HEK293 (cell line): Measurements from ENCODE around the gene SLC5A1.

Experiments used
- GFI1B ChIP-seq: fragments of 450-650 bp; formaldehyde crosslinking; IDR thresholded peaks from 2 replicates; pipeline ENCODE4 v1.5.1; 2016; ENCODE audit warnings: missing biosample characterization, missing genetic modification characterization
- IKZF3 ChIP-seq: fragments of 450-650 bp; IDR thresholded peaks from 2 replicates; pipeline ENCODE4 v1.5.0; 2018; ENCODE audit warnings: missing biosample characterization, mild to moderate bottlenecking, missing genetic modification characterization, moderate library complexity
- MZF1 ChIP-seq: fragments of 450-650 bp; formaldehyde crosslinking; IDR thresholded peaks from 2 replicates; pipeline ENCODE4 v1.5.1; 2017; ENCODE audit warnings: missing biosample characterization, missing genetic modification characterization, borderline replicate concordance
- SP7 ChIP-seq: fragments of 450-650 bp; formaldehyde crosslinking; IDR thresholded peaks from 2 replicates; pipeline ENCODE4 v1.5.1; 2016; ENCODE audit warnings: missing biosample characterization, missing genetic modification characterization
- TCF7L2 ChIP-seq: IDR thresholded peaks from 2 replicates; pipeline ENCODE4 v1.6.1; 2011; ENCODE audit warnings: low read depth, mild to moderate bottlenecking, inconsistent platforms, low read length, moderate library complexity, borderline replicate concordance
- YY2 ChIP-seq: fragments of 450-650 bp; formaldehyde crosslinking; IDR thresholded peaks from 2 replicates; pipeline ENCODE4 v1.5.1; 2016; ENCODE audit warnings: missing biosample characterization, missing genetic modification characterization
- ZBTB48 ChIP-seq: fragments of 450-650 bp; formaldehyde crosslinking; IDR thresholded peaks from 2 replicates; pipeline ENCODE4 v1.5.1; 2016; ENCODE audit warnings: missing biosample characterization, missing genetic modification characterization
- ZFP37 ChIP-seq: fragments of 450-650 bp; formaldehyde crosslinking; IDR thresholded peaks from 2 replicates; pipeline ENCODE4 v1.5.1; 2016; ENCODE audit warnings: missing biosample characterization, missing genetic modification characterization
- ZNF157 ChIP-seq: fragments of 450-650 bp; formaldehyde crosslinking; IDR thresholded peaks from 2 replicates; pipeline ENCODE4 v1.5.1; 2016; ENCODE audit warnings: missing biosample characterization, missing genetic modification characterization
- ZNF169 ChIP-seq: fragments of 450-650 bp; formaldehyde crosslinking; IDR thresholded peaks from 2 replicates; pipeline ENCODE4 v1.5.1; 2016; ENCODE audit warnings: missing biosample characterization, missing genetic modification characterization
- ZNF184 ChIP-seq: fragments of 450-650 bp; IDR thresholded peaks from 2 replicates; pipeline ENCODE4 v1.5.1; 2018; ENCODE audit warnings: missing biosample characterization, mild to moderate bottlenecking, missing genetic modification characterization
- ZNF19 ChIP-seq: fragments of 450-650 bp; formaldehyde crosslinking; IDR thresholded peaks from 2 replicates; pipeline ENCODE4; 2016; ENCODE audit warnings: missing biosample characterization, missing genetic modification characterization, low read depth
- ZNF2 ChIP-seq: fragments of 450-650 bp; formaldehyde crosslinking; IDR thresholded peaks from 2 replicates; pipeline ENCODE4 v1.5.1; 2016; ENCODE audit warnings: missing biosample characterization, missing genetic modification characterization
- ZNF292 ChIP-seq: fragments of 450-650 bp; formaldehyde crosslinking; IDR thresholded peaks from 2 replicates; pipeline ENCODE4 v1.5.1; 2016; ENCODE audit warnings: low read depth, missing biosample characterization, missing genetic modification characterization, borderline replicate concordance
- ZNF391 ChIP-seq: fragments of 450-650 bp; formaldehyde crosslinking; IDR thresholded peaks from 2 replicates; pipeline ENCODE4 v1.5.1; 2016; ENCODE audit warnings: low read depth, missing biosample characterization, missing genetic modification characterization, borderline replicate concordance
- ZNF544 ChIP-seq: fragments of 450-650 bp; formaldehyde crosslinking; IDR thresholded peaks from 2 replicates; pipeline ENCODE4 v1.5.0; 2017; ENCODE audit warnings: missing biosample characterization, missing genetic modification characterization
- ZNF585B ChIP-seq: fragments of 450-650 bp; formaldehyde crosslinking; IDR thresholded peaks from 2 replicates; pipeline ENCODE4 v1.5.1; 2016; ENCODE audit warnings: missing biosample characterization, missing genetic modification characterization
- ZNF624 ChIP-seq: fragments of 450-650 bp; formaldehyde crosslinking; IDR thresholded peaks from 2 replicates; pipeline ENCODE4 v1.5.1; 2017; ENCODE audit warnings: missing biosample characterization, missing genetic modification characterization
- ZNF677 ChIP-seq: fragments of 450-650 bp; IDR thresholded peaks from 2 replicates; pipeline ENCODE4 v1.5.0; 2018; ENCODE audit warnings: missing biosample characterization, mild to moderate bottlenecking, missing genetic modification characterization, moderate library complexity
- ZNF747 ChIP-seq: fragments of 450-650 bp; formaldehyde crosslinking; IDR thresholded peaks from 2 replicates; pipeline ENCODE4 v1.5.1; 2016; ENCODE audit warnings: missing biosample characterization, missing genetic modification characterization
- TF ChIP-seq, protein P1 (sequence below): fragments of 450-650 bp; IDR thresholded peaks from 2 replicates; pipeline ENCODE4 v1.5.1; 2018; ENCODE audit warnings: missing biosample characterization, missing genetic modification characterization
- TF ChIP-seq, protein P2 (sequence below): fragments of 450-650 bp; formaldehyde crosslinking; IDR thresholded peaks from 2 replicates; pipeline ENCODE4 v1.5.1; 2016; ENCODE audit warnings: missing biosample characterization, missing genetic modification characterization
- TF ChIP-seq, protein P3 (sequence below): fragments of 450-650 bp; formaldehyde crosslinking; IDR thresholded peaks from 2 replicates; pipeline ENCODE4 v1.5.1; 2017; ENCODE audit warnings: missing biosample characterization, mild to moderate bottlenecking, missing genetic modification characterization, moderate library complexity
- TF ChIP-seq, protein P4 (sequence below): fragments of 450-650 bp; formaldehyde crosslinking; IDR thresholded peaks from 2 replicates; pipeline ENCODE4 v1.5.1; 2016; ENCODE audit warnings: missing biosample characterization, missing genetic modification characterization, borderline replicate concordance
- TF ChIP-seq, protein P5 (sequence below): fragments of 450-650 bp; formaldehyde crosslinking; IDR thresholded peaks from 2 replicates; pipeline ENCODE4 v1.5.1; 2016; ENCODE audit warnings: missing biosample characterization, missing genetic modification characterization
- TF ChIP-seq, protein P6 (sequence below): fragments of 450-650 bp; formaldehyde crosslinking; IDR thresholded peaks from 2 replicates; pipeline ENCODE4 v1.5.1; 2016; ENCODE audit warnings: missing biosample characterization, missing genetic modification characterization
- TF ChIP-seq, protein P7 (sequence below): fragments of 450-650 bp; formaldehyde crosslinking; IDR thresholded peaks from 2 replicates; pipeline ENCODE4 v1.5.1; 2016; ENCODE audit warnings: missing biosample characterization, missing genetic modification characterization

The SLC5A1 gene

DNA sequence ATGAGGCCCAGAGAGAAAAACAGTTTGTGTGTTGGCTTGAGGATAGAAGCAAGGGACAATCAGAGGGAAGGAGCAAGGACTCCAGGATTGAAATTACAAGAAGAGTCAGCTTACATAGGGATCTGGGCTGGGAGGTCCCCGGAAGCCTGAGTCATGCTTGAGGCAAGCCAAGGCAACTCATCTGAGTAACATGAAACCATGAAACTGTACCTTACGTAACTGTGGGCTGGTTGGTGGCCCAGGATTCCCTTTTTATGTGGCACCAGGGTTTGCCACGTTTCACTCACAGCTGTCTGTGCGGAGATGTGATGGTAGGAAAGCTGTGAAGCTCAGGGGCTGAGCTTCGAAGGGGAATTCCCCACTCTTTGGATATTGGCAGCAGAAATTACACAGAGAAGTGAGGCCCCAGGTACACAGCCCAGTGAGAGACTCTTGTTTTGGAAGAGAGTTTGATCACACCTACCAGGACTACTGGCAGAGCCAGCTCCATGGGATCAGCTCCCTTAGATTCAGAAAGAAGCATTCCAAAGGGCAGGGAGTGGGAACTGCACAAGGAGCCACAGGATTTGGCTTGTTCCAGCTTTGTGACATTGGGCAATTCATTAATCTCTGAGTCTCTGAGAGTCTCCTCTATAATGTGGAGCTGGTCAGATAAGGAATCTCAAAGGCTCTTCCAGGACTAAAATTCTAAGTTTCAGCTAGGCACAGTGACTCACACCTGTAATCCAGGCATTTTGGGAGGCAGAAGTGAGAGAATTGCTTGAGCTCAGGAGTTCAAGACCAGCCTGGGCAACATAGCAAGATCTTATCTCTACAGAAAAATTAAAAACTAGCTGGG is 7.8 kb downstream of the SLC5A1 start (continued):
- no peak for TF ChIP-seq ZNF19 (tag by site-specific recombination)
- peak; percentile 97 for TF ChIP-seq ZBTB48 (tag by site-specific recombination)
- TF ChIP-seq, protein P1, sequence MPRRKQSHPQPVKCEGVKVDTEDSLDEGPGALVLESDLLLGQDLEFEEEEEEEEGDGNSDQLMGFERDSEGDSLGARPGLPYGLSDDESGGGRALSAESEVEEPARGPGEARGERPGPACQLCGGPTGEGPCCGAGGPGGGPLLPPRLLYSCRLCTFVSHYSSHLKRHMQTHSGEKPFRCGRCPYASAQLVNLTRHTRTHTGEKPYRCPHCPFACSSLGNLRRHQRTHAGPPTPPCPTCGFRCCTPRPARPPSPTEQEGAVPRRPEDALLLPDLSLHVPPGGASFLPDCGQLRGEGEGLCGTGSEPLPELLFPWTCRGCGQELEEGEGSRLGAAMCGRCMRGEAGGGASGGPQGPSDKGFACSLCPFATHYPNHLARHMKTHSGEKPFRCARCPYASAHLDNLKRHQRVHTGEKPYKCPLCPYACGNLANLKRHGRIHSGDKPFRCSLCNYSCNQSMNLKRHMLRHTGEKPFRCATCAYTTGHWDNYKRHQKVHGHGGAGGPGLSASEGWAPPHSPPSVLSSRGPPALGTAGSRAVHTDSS (tag by site-specific recombination), result no peak
- TF ChIP-seq TCF7L2, result no peak
- TF ChIP-seq, protein P2, sequence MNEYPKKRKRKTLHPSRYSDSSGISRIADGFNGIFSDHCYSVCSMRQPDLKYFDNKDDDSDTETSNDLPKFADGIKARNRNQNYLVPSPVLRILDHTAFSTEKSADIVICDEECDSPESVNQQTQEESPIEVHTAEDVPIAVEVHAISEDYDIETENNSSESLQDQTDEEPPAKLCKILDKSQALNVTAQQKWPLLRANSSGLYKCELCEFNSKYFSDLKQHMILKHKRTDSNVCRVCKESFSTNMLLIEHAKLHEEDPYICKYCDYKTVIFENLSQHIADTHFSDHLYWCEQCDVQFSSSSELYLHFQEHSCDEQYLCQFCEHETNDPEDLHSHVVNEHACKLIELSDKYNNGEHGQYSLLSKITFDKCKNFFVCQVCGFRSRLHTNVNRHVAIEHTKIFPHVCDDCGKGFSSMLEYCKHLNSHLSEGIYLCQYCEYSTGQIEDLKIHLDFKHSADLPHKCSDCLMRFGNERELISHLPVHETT (tag by site-specific recombination), result peak; percentile 79
- TF ChIP-seq ZNF292 (tag by site-specific recombination), result no peak
- TF ChIP-seq YY2 (tag by site-specific recombination), result no peak
- TF ChIP-seq ZNF157 (tag by site-specific recombination), result no peak
- TF ChIP-seq ZNF169 (tag by site-specific recombination), result no peak
- TF ChIP-seq, protein P3, sequence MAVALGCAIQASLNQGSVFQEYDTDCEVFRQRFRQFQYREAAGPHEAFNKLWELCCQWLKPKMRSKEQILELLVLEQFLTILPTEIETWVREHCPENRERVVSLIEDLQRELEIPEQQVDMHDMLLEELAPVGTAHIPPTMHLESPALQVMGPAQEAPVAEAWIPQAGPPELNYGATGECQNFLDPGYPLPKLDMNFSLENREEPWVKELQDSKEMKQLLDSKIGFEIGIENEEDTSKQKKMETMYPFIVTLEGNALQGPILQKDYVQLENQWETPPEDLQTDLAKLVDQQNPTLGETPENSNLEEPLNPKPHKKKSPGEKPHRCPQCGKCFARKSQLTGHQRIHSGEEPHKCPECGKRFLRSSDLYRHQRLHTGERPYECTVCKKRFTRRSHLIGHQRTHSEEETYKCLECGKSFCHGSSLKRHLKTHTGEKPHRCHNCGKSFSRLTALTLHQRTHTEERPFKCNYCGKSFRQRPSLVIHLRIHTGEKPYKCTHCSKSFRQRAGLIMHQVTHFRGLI (tag by site-specific recombination), result 0 out of 2 replicates have a peak, but pooled peaks have one; percentile 24
- peak; percentile 91 for TF ChIP-seq MZF1
- TF ChIP-seq, protein P4, sequence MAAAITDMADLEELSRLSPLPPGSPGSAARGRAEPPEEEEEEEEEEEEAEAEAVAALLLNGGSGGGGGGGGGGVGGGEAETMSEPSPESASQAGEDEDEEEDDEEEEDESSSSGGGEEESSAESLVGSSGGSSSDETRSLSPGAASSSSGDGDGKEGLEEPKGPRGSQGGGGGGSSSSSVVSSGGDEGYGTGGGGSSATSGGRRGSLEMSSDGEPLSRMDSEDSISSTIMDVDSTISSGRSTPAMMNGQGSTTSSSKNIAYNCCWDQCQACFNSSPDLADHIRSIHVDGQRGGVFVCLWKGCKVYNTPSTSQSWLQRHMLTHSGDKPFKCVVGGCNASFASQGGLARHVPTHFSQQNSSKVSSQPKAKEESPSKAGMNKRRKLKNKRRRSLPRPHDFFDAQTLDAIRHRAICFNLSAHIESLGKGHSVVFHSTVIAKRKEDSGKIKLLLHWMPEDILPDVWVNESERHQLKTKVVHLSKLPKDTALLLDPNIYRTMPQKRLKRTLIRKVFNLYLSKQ (tag by site-specific recombination), result no peak
- TF ChIP-seq ZNF391 (tag by site-specific recombination), result no peak
- peak; percentile 55; the same call in 1 of the 2 replicates for TF ChIP-seq IKZF3 (tag by site-specific recombination)
- peak; percentile 70 for TF ChIP-seq ZNF184 (tag by site-specific recombination)
- TF ChIP-seq, protein P5, sequence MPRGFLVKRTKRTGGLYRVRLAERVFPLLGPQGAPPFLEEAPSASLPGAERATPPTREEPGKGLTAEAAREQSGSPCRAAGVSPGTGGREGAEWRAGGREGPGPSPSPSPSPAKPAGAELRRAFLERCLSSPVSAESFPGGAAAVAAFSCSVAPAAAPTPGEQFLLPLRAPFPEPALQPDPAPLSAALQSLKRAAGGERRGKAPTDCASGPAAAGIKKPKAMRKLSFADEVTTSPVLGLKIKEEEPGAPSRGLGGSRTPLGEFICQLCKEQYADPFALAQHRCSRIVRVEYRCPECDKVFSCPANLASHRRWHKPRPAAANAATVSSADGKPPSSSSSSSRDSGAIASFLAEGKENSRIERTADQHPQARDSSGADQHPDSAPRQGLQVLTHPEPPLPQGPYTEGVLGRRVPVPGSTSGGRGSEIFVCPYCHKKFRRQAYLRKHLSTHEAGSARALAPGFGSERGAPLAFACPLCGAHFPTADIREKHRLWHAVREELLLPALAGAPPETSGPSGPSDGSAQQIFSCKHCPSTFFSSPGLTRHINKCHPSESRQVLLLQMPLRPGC, result peak; percentile 61; the same call in 1 of the 2 replicates
- no peak for TF ChIP-seq ZNF544 (tag by site-specific recombination)
- TF ChIP-seq SP7 (tag by site-specific recombination), result peak; percentile 77
- TF ChIP-seq ZNF2 (tag by site-specific recombination), result 0 out of 2 replicates have a peak, but pooled peaks have one; percentile 35
- no peak for TF ChIP-seq ZNF585B (tag by site-specific recombination)
- no peak for TF ChIP-seq ZNF624 (tag by site-specific recombination)
- TF ChIP-seq, protein P6, sequence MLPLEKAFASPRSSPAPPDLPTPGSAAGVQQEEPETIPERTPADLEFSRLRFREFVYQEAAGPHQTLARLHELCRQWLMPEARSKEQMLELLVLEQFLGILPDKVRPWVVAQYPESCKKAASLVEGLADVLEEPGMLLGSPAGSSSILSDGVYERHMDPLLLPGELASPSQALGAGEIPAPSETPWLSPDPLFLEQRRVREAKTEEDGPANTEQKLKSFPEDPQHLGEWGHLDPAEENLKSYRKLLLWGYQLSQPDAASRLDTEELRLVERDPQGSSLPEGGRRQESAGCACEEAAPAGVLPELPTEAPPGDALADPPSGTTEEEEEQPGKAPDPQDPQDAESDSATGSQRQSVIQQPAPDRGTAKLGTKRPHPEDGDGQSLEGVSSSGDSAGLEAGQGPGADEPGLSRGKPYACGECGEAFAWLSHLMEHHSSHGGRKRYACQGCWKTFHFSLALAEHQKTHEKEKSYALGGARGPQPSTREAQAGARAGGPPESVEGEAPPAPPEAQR (tag by site-specific recombination), result no peak
- TF ChIP-seq ZNF677, result no peak
- no peak for TF ChIP-seq GFI1B (tag by site-specific recombination)
- no peak for TF ChIP-seq ZFP37
- TF ChIP-seq, protein P7, sequence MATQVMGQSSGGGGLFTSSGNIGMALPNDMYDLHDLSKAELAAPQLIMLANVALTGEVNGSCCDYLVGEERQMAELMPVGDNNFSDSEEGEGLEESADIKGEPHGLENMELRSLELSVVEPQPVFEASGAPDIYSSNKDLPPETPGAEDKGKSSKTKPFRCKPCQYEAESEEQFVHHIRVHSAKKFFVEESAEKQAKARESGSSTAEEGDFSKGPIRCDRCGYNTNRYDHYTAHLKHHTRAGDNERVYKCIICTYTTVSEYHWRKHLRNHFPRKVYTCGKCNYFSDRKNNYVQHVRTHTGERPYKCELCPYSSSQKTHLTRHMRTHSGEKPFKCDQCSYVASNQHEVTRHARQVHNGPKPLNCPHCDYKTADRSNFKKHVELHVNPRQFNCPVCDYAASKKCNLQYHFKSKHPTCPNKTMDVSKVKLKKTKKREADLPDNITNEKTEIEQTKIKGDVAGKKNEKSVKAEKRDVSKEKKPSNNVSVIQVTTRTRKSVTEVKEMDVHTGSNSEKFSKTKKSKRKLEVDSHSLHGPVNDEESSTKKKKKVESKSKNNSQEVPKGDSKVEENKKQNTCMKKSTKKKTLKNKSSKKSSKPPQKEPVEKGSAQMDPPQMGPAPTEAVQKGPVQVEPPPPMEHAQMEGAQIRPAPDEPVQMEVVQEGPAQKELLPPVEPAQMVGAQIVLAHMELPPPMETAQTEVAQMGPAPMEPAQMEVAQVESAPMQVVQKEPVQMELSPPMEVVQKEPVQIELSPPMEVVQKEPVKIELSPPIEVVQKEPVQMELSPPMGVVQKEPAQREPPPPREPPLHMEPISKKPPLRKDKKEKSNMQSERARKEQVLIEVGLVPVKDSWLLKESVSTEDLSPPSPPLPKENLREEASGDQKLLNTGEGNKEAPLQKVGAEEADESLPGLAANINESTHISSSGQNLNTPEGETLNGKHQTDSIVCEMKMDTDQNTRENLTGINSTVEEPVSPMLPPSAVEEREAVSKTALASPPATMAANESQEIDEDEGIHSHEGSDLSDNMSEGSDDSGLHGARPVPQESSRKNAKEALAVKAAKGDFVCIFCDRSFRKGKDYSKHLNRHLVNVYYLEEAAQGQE, result no peak
- TF ChIP-seq ZNF747 (tag by site-specific recombination), result no peak
